Chondrocyte (in vitro differentiated cells): ENCODE measurements around the gene APBA1. TPM values are rescaled to one million over a fixed set of nuclear protein-coding genes. Genes with fewer than 3 reads are reported as not detected.

Experiments used
- DNase-seq: peaks from one replicate; pipeline ENCODE4 v3.0.0; 2021; ENCODE audit warnings: mixed read lengths, low spot score
- H3K27ac Mint-ChIP-seq: one replicate; pipeline ENCODE4 v1.8.0; 2021; ENCODE audit warnings: mild to moderate bottlenecking, moderate library complexity, mixed read lengths; ENCODE audit not compliant: unreplicated experiment
- H3K27me3 Mint-ChIP-seq: 2 replicates; pipeline ENCODE4 v1.8.0; 2021; ENCODE audit warnings: low read depth, mixed read lengths
- H3K36me3 Mint-ChIP-seq: 2 replicates; pipeline ENCODE4 v1.8.0; 2021; ENCODE audit warnings: low read depth, mixed read lengths
- H3K4me1 Mint-ChIP-seq: 2 replicates; pipeline ENCODE4 v1.8.0; 2021; ENCODE audit warnings: low read depth, mild to moderate bottlenecking, mixed read lengths
- H3K4me3 Mint-ChIP-seq: one replicate; pipeline ENCODE4 v1.8.0; 2021; ENCODE audit warnings: mild to moderate bottlenecking, moderate library complexity, mixed read lengths; ENCODE audit not compliant: unreplicated experiment
- H3K9me3 Mint-ChIP-seq: 2 replicates; pipeline ENCODE4 v1.8.0; 2021; ENCODE audit warnings: low read depth, mixed read lengths
- total RNA-seq: library from RNA; stranded (reverse); gene quantifications from 3 replicates; pipeline ENCODE4 v1.2.1, GENCODE V29; 2021
- TF ChIP-seq, protein P1 (sequence below): fragments of 200-600 bp; sonication (generic); IDR thresholded peaks from 2 replicates; pipeline ENCODE4 v1.5.0; 2021; ENCODE audit warnings: antibody characterized with exemption, mild to moderate bottlenecking, moderate library complexity

Gene APBA1
- total RNA-seq, 1 donor from 2014 or later: 12.3 TPM

DNA sequence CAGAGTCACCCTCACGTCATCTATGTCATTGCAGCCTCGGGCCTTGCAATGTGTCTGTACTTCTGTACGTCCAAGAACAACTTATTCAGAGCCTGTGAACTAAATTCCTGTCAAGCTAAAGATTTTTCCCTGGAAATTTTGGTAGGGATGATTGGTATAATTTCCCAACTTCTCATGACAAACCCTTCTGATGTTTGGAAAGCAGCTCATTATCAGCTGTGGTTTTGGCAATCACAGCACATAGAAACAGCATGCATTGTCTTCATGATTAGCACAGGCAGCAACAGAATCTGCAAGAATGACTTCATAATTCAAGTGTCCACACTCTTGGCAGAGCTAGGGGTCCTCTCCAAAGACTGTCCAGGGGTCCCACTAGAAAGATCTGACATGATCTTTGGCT lies 49.5 kb downstream of the APBA1 start:
- DNase-seq: no peak
- H3K27ac Mint-ChIP-seq: no peak overlapping the region
- no peaks in the 10 kb centered on the region for H3K36me3 Mint-ChIP-seq
- peaks cover 3% of the 10 kb centered on the region for H3K9me3 Mint-ChIP-seq
- TF ChIP-seq, protein P1, sequence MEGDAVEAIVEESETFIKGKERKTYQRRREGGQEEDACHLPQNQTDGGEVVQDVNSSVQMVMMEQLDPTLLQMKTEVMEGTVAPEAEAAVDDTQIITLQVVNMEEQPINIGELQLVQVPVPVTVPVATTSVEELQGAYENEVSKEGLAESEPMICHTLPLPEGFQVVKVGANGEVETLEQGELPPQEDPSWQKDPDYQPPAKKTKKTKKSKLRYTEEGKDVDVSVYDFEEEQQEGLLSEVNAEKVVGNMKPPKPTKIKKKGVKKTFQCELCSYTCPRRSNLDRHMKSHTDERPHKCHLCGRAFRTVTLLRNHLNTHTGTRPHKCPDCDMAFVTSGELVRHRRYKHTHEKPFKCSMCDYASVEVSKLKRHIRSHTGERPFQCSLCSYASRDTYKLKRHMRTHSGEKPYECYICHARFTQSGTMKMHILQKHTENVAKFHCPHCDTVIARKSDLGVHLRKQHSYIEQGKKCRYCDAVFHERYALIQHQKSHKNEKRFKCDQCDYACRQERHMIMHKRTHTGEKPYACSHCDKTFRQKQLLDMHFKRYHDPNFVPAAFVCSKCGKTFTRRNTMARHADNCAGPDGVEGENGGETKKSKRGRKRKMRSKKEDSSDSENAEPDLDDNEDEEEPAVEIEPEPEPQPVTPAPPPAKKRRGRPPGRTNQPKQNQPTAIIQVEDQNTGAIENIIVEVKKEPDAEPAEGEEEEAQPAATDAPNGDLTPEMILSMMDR: no peak
- no peaks in the 10 kb centered on the region for H3K27me3 Mint-ChIP-seq
- peaks cover 7% of the 10 kb centered on the region for H3K4me1 Mint-ChIP-seq
- H3K4me3 Mint-ChIP-seq: no peak overlapping the region

DNA sequence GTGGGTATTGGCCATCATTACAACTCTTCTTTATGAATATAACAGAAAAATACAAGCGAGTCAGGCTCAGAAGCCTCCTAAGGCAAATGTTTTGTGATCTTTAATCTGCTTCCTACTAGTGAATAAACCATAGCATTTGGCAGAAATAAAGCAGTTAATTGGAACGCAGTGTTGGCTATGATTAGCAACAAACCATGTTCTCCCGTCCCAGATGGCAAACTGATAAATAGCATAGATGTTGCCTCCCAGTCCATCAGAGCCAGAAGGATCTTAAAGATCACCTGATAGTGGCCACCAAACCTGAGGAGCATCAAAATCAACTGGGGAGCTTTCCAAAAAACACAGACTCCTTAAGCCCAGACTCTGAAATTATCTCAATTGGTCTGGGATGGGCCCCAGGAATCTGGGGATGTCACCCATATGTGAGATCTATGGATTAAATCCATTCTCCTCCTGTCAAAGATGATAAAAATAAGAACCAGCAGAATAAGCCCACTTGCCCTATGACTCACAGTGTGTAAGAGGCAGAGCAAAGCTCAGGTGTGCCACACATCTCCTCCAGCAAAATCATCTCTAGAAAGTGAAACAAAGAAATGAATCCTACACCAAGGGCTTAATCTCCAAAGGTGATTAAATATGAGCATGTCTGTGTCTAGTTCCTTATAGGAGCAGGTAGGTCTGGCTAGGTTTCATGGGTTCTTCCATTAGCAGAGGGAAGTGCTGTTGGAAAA lies 50.3 kb downstream of the APBA1 start:
- Mint-ChIP-seq H3K27me3 (no peaks in the 10 kb centered on the region), H3K27ac (no peak overlapping the region), H3K4me3 (no peak overlapping the region), H3K9me3 (peaks cover 3% of the 10 kb centered on the region), H3K4me1 (no peaks in the 10 kb centered on the region), H3K36me3 (no peaks in the 10 kb centered on the region)
- no peak for DNase-seq
- TF ChIP-seq, protein P1: no peak

DNA sequence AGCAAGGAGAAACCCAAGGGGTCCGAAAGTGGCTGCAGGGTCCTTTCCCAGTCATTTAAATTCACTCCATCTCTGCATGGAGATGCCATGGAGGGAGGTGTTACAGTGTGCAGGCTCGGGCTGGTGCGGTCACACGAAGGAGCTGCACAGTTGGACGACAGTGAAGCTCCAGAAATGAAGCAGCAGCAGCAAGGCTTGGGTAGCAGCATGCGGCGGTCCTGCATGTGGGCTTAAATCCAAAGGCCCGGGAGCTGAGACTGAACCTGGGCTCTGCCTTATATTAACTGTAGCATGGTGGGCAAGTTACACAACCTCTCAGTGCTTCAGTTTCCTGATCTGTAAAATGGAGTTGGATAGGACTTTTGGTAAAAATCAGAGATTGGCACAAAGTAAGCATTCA lies 51.4 kb downstream of the APBA1 start:
- Mint-ChIP-seq H3K4me3 (no peak overlapping the region), H3K4me1 (no peaks in the 10 kb centered on the region)

DNA sequence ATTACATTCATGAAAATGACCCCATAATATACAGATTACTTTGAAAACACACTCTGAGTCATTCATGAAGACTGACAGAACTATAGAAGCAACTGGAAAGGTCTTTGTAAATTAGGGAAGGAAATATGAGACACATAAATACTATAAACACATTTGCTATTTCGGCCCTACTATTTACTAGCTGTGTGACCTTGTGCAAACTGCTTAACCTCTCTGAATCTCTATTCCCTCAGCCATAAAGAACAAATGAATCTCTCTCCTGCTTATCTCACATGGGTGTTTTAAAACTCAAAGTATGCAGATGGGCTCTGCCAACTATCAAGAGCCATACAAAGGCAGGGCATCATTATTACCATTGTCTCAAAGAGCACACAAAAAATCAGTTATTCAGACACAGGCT lies 52.9 kb downstream of the APBA1 start:
- Mint-ChIP-seq H3K9me3 (peaks cover 3% of the 10 kb centered on the region), H3K4me1 (no peaks in the 10 kb centered on the region), H3K4me3 (no peak overlapping the region), H3K27me3 (no peaks in the 10 kb centered on the region), H3K36me3 (no peaks in the 10 kb centered on the region), H3K27ac (no peak overlapping the region)
- DNase-seq: no peak
- TF ChIP-seq, protein P1: no peak

More for the DNA sequence above, 51.4 kb downstream of the APBA1 start:
- TF ChIP-seq, protein P1: no peak
- Mint-ChIP-seq H3K27me3 (no peaks in the 10 kb centered on the region), H3K27ac (no peak overlapping the region), H3K36me3 (no peaks in the 10 kb centered on the region), H3K9me3 (peaks cover 3% of the 10 kb centered on the region)
- DNase-seq: no peak

DNA sequence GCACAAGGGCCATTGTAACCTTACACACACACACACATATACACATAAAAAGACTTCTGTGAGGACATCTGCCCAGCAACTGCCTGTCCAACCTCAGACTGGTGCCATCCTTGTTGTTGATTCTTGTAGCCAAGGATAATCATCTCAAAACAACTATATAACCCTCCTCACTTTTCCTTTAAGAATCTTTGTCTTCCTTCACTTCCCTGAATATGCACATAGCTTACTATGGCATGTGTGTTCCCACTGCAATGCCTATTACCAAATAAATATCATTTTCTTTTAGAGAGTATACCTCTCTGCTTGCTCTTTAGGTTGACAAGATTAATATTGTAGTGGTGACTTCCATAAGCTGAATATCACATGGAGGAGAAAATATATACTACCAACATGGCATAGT lies 55.2 kb downstream of the APBA1 start:
- H3K27ac Mint-ChIP-seq: no peak overlapping the region
- no peaks in the 10 kb centered on the region for H3K36me3 Mint-ChIP-seq
- TF ChIP-seq, protein P1: no peak
- H3K4me3 Mint-ChIP-seq: no peak overlapping the region
- no peaks in the 10 kb centered on the region for H3K27me3 Mint-ChIP-seq
- no peak for DNase-seq
- H3K9me3 Mint-ChIP-seq: peaks cover 3% of the 10 kb centered on the region
- H3K4me1 Mint-ChIP-seq: no peaks in the 10 kb centered on the region
